ENCODE results near the gene GBP1.

GBP1 gene

DNA sequence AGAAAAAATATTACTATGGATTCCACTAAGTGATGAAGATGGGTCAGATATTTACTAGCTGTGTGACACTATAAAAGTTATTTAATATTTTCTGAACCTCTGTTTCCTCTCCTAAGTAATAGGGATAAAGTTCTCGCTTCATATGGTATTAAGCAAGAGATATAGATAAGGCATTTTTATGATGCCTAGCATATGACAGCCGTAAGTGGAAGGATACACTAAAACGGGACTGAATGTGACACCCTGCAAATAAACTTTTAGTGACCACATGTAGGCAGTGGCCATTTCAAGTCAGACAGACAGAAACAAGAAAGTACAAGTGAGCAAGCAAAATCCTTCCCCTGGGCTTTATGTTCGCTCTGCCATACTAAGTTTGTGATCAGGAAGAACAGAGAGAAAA, 56.5 kb downstream of the GBP1 start:
- ATAC-seq, result no peak

GRCh38 chr1:89005286-89006151, 59.5 kb downstream of the GBP1 start:
- DNase-seq (no peak), ATAC-seq (no peak)

More for the DNA sequence above, 56.5 kb downstream of the GBP1 start:
- no peak for DNase-seq

Data from stimulated activated naive CD8-positive, alpha-beta T cell treated with anti-CD3 and anti-CD28 coated beads, Interleukin-15, Interleukin-2, amounts not matched to agents 100 U/mL and 50 U/mL, for 24 hours (primary cell).